ENCODE data around the gene TECPR2. TPM values are rescaled to one million over a fixed set of nuclear protein-coding genes. Genes with fewer than 3 reads are reported as not detected.

TECPR2 gene
- total and polyA plus RNA-seq, 2 of the 13 experiments (the other 11 are each of a cell fraction or from before 2014, with no cell fraction given) = 3.5 to 5.7 TPM

GRCh38 chr14:102481791-102482238 lies 119.1 kb downstream of the TECPR2 start (continued):
- TF ChIP-seq, protein P1, sequence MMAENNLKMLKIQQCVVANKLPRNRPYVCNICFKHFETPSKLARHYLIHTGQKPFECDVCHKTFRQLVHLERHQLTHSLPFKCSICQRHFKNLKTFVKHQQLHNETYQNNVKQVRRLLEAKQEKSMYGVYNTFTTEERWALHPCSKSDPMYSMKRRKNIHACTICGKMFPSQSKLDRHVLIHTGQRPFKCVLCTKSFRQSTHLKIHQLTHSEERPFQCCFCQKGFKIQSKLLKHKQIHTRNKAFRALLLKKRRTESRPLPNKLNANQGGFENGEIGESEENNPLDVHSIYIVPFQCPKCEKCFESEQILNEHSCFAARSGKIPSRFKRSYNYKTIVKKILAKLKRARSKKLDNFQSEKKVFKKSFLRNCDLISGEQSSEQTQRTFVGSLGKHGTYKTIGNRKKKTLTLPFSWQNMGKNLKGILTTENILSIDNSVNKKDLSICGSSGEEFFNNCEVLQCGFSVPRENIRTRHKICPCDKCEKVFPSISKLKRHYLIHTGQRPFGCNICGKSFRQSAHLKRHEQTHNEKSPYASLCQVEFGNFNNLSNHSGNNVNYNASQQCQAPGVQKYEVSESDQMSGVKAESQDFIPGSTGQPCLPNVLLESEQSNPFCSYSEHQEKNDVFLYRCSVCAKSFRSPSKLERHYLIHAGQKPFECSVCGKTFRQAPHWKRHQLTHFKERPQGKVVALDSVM (CRISPR knock-in tag; IDR thresholded peaks at IDR 0.05) = peak; percentile 89
- TF ChIP-seq NR2F6 (IDR thresholded peaks at IDR 0.05) (no peak), NR2F6 (CRISPR knock-in tag; IDR thresholded peaks at IDR 0.05) (peak; percentile 46; the same call in 1 of the 2 replicates), ZNF737 (CRISPR knock-in tag; IDR thresholded peaks at IDR 0.05; ENCODE audit: borderline replicate concordance) (no peak), FOSL1 (CRISPR knock-in tag; IDR thresholded peaks at IDR 0.05; ENCODE audit: borderline replicate concordance) (0 out of 2 replicates have a peak, but pooled peaks have one; percentile 4), PPARG (CRISPR knock-in tag; conservative IDR thresholded peaks at IDR 0.05) (peak; percentile 65; the same call in 1 of the 2 replicates), ZNF496 (CRISPR knock-in tag; IDR thresholded peaks at IDR 0.05; ENCODE audit: insufficient replicate concordance) (no peak), ELF3 (CRISPR knock-in tag; IDR thresholded peaks at IDR 0.05) (peak; percentile 75), GATAD2A (CRISPR knock-in tag; IDR thresholded peaks at IDR 0.05) (peak; percentile 62), RARA (CRISPR knock-in tag; IDR thresholded peaks at IDR 0.05) (peak; percentile 34; the same call in 1 of the 2 replicates), ELF1 (CRISPR knock-in tag; IDR thresholded peaks at IDR 0.05) (peak; percentile 37; the same call in 1 of the 2 replicates), ZBTB25 (CRISPR knock-in tag; IDR thresholded peaks at IDR 0.05) (no peak), GABPB1 (CRISPR knock-in tag; IDR thresholded peaks at IDR 0.05) (0 out of 2 replicates have a peak, but pooled peaks have one; percentile 17)
- TF ChIP-seq, protein P2, sequence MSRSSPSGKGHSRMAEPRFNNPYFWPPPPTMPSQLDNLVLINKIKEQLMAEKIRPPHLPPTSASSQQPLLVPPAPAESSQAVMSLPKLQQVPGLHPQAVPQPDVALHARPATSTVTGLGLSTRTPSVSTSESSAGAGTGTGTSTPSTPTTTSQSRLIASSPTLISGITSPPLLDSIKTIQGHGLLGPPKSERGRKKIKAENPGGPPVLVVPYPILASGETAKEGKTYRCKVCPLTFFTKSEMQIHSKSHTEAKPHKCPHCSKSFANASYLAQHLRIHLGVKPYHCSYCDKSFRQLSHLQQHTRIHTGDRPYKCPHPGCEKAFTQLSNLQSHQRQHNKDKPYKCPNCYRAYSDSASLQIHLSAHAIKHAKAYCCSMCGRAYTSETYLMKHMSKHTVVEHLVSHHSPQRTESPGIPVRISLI (CRISPR knock-in tag; IDR thresholded peaks at IDR 0.05; ENCODE audit: borderline replicate concordance) = peak; percentile 99
